ENCODE data around the gene SPG21.
"Not testable (repeated sequence)": the region's sequence is repeated elsewhere in the genome, so short reads cannot be mapped to it uniquely, and the experiment has no call there.

Gene SPG21

GRCh38 chr15:64989416-64990167 is at the start of gene SPG21:
SPG21 (minus strand) TSS chr15:64989914; CDS start chr15:64983569, 6,345 bp downstream.
- DNase-seq (ENCODE audit: low read depth), result peak; percentile 90

GRCh38 chr15:65038836-65039235 is 49.1 kb upstream of the SPG21 start:
- DNase-seq (ENCODE audit: low read depth), result no peak

- no peak for DNase-seq (ENCODE audit: low read depth)
These were observed 48.7 kb upstream of the SPG21 start for GRCh38 chr15:65038428-65038827.

GRCh38 chr15:65037309-65037708 is 47.6 kb upstream of the SPG21 start:
- DNase-seq (ENCODE audit: low read depth), result no peak

GRCh38 chr15:65034719-65035118 is 45.0 kb upstream of the SPG21 start:
- DNase-seq (ENCODE audit: low read depth), result no peak

- DNase-seq (ENCODE audit: low read depth), result peak; percentile 44
These were observed 44.0 kb upstream of the SPG21 start for GRCh38 chr15:65033659-65034269.

GRCh38 chr15:65032801-65033537 is 43.3 kb upstream of the SPG21 start:
- peak; percentile 58 for DNase-seq (ENCODE audit: low read depth)

GRCh38 chr15:65029736-65030208 is 40.1 kb upstream of the SPG21 start:
- DNase-seq (ENCODE audit: low read depth), result no peak

GRCh38 chr15:65028921-65029735 is 39.4 kb upstream of the SPG21 start, which contains the start of gene MTFMT:
MTFMT (minus strand) TSS chr15:65029639; CDS start chr15:65029613, 26 bp downstream.
- DNase-seq (ENCODE audit: low read depth), result peak; percentile 60

GRCh38 chr15:65028338-65028737 is 38.6 kb upstream of the SPG21 start:
- DNase-seq (ENCODE audit: low read depth), result no peak

- DNase-seq (ENCODE audit: low read depth), result no peak
These were observed 37.9 kb upstream of the SPG21 start for GRCh38 chr15:65027593-65027992.

GRCh38 chr15:65026756-65027155 is 37.0 kb upstream of the SPG21 start:
- no peak for DNase-seq (ENCODE audit: low read depth)

GRCh38 chr15:65021488-65021887 is 31.8 kb upstream of the SPG21 start:
- no peak for DNase-seq (ENCODE audit: low read depth)

- DNase-seq (ENCODE audit: low read depth), result no peak
These were observed 30.7 kb upstream of the SPG21 start for GRCh38 chr15:65020419-65020818.

- not testable (repeated sequence) for DNase-seq (ENCODE audit: low read depth)
These were observed 21.5 kb upstream of the SPG21 start for GRCh38 chr15:65011198-65011597.

GRCh38 chr15:65008983-65009382 is 19.3 kb upstream of the SPG21 start:
- peak; percentile 47 for DNase-seq (ENCODE audit: low read depth)

GRCh38 chr15:65006876-65007275 is 17.2 kb upstream of the SPG21 start:
- no peak for DNase-seq (ENCODE audit: low read depth)

GRCh38 chr15:65004993-65005392 is 15.3 kb upstream of the SPG21 start:
- no peak for DNase-seq (ENCODE audit: low read depth)

- no peak for DNase-seq (ENCODE audit: low read depth)
These were observed 8.1 kb upstream of the SPG21 start for GRCh38 chr15:64997745-64998375.

GRCh38 chr15:64997066-64997465 is 7.4 kb upstream of the SPG21 start:
- no peak for DNase-seq (ENCODE audit: low read depth)

- DNase-seq (ENCODE audit: low read depth), result no peak
These were observed 3.6 kb upstream of the SPG21 start for GRCh38 chr15:64993290-64993689.

All from amniotic epithelial cell (primary cell).